GM23338 (cell line): Measurements from ENCODE around the gene PRKCH.

Experiments
- CTCF ChIP-seq, 2 experiments: fragments of 200-600 bp in 1 of 2; sonication (generic) in 1 of 2; conservative IDR thresholded peaks; 2 replicates each; pipeline versions ENCODE4 v1.5.1 to v1.6.1; 2016 to 2017; ENCODE audit warnings: antibody characterized with exemption in 2 of 2, low read depth in 2 of 2, mild to moderate bottlenecking in 2 of 2, moderate library complexity in 1 of 2
- EZH2 ChIP-seq: fragments of 200-600 bp; sonication (generic); IDR thresholded peaks from one replicate; pipeline ENCODE4 v1.8.0; 2017; ENCODE audit warnings: antibody characterized with exemption, mild to moderate bottlenecking, low read depth; ENCODE audit not compliant: unreplicated experiment
- EZH2phosphoT487 ChIP-seq: fragments of 200-600 bp; sonication (generic); IDR thresholded peaks from one replicate; pipeline ENCODE4 v1.8.1; 2018; ENCODE audit warnings: antibody characterized with exemption; ENCODE audit not compliant: unreplicated experiment
- POLR2AphosphoS5 ChIP-seq: IDR thresholded peaks from 2 replicates; pipeline ENCODE4 v1.6.1; 2016; ENCODE audit warnings: antibody characterized with exemption, low read depth
- REST ChIP-seq: IDR thresholded peaks from one replicate; pipeline ENCODE4 v1.6.1; 2018; ENCODE audit warnings: antibody characterized with exemption; ENCODE audit not compliant: unreplicated experiment

- TF ChIP-seq POLR2AphosphoS5 = no peak
- TF ChIP-seq CTCF (conservative IDR thresholded peaks at IDR 0.05; ENCODE audit: low read depth in 2 of 2) = no peak
- TF ChIP-seq EZH2phosphoT487 = no peak
- no peak for TF ChIP-seq REST
- no peak for TF ChIP-seq EZH2
These were observed 34.2 kb upstream of the PRKCH start for GRCh38 chr14:61287196-61287595.
